ENCODE data around the gene ZPR1. TPM values are rescaled to one million over a fixed set of nuclear protein-coding genes. Genes with fewer than 3 reads are reported as not detected.

Gene ZPR1
- total and polyA plus RNA-seq, 2 of the 4 experiments (the other 2 are of a cell fraction) = 40.8 to 52.0 TPM

DNA sequence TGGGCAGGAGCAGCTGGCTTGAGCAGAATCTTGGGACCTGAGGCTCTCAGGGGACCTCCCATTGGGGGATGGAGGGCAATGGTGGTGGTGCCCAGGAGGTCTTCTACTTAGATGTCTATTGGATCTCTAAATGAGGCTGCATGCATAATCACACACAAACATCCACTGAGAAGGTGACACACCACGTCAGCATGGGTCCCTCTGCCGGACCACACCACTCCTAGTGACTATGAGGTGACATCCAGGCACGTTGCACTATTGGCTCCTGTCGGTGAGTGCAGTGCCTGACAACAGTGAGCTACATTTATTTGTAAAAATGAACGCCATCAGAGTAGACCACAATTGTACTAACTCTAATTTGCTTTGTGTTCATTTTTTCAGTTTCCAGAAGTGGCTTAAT is 37.6 kb upstream of the ZPR1 start:
- no peak overlapping the region for H3K4ac ChIP-seq (ENCODE audit: low read depth, low read length)
- CTCF ChIA-PET = no interaction called here
- WGBS, 2 experiments (ENCODE audit: extremely low coverage in 2 of 2, insufficient read length in 1 of 2) = no CpG with 5 or more reads among the region's 5 CpGs

More for the DNA sequence above, 37.6 kb upstream of the ZPR1 start:
- Histone ChIP-seq H2BK20ac (ENCODE audit: low read depth, low read length) (no peak overlapping the region), H3K36me3 (ENCODE audit: control insufficient read depth, insufficient read depth, low read length) (no peaks in the 10 kb centered on the region), H2BK5ac (ENCODE audit: low read depth, low read length, poor library complexity, severe bottlenecking) (no peak overlapping the region), H2AFZ (replicated peaks; ENCODE audit: low read length, poor library complexity) (no peak overlapping the region), H3K9me3 (ENCODE audit: control insufficient read depth, insufficient read depth, low read length) (no peaks in the 10 kb centered on the region), H2BK15ac (ENCODE audit: low read depth, low read length) (no peak overlapping the region), H3K27me3 (ENCODE audit: control insufficient read depth, insufficient read depth, low read length) (peaks cover 19% of the 10 kb centered on the region; the same call in 1 of the 2 replicates), H4K8ac (ENCODE audit: low read depth in 2 of 2, low read length in 2 of 2) (no peak overlapping the region), H4K5ac (ENCODE audit: low read depth, low read length) (no peak overlapping the region), H3K4me1 (ENCODE audit: control insufficient read depth, insufficient read depth, low read length) (peaks cover 4% of the 10 kb centered on the region; the same call in 1 of the 2 replicates), H3K9me1 (ENCODE audit: insufficient read depth, low read length) (no peaks in the 10 kb centered on the region), H3K4me2 (ENCODE audit: low read depth, low read length) (no peak overlapping the region), H3K14ac (replicated peaks; ENCODE audit: low read depth, low read length) (no peak overlapping the region), H3K18ac (ENCODE audit: low read depth, low read length) (no peak overlapping the region), H4K91ac (ENCODE audit: insufficient read depth, low read depth, low read length) (no peak overlapping the region), H3K79me1 (ENCODE audit: low read depth in 1 of 2, low read length in 2 of 2) (no peaks in the 10 kb centered on the region), H3K4me3 (ENCODE audit: insufficient read depth, low read depth, low read length) (no peak overlapping the region), H4K20me1 (ENCODE audit: insufficient read depth, low read length) (no peaks in the 10 kb centered on the region), H2AK5ac (ENCODE audit: low read depth, low read length) (no peak overlapping the region), H3K9ac (ENCODE audit: low read depth, low read length) (no peak overlapping the region), H2BK120ac (ENCODE audit: low read depth, low read length) (no peak overlapping the region), H3K56ac (ENCODE audit: extremely low read depth, insufficient read depth, low read length) (no peak overlapping the region), H3K27ac (ENCODE audit: insufficient read depth, low read length) (no peak overlapping the region), H2AK9ac (replicated peaks; ENCODE audit: low read depth, low read length, poor library complexity) (no peak overlapping the region), H3K23ac (ENCODE audit: low read depth, low read length) (no peak overlapping the region)
- ATAC-seq (ENCODE audit: low read depth) (no peak), DNase-seq (no peak)
- dilution Hi-C loops (cut with HindIII; ENCODE audit: low sequenced_read_pairs, unreplicated experiment) = no loop called here
- BruUV-seq (replicated peaks) = no TSS peak
- TF ChIP-seq MAFK (IDR thresholded peaks at IDR 0.05; ENCODE audit: low read depth, low read length) (no peak), FOS (IDR thresholded peaks at IDR 0.05; ENCODE audit: low read depth, low read length) (no peak), POLR2A (IDR thresholded peaks at IDR 0.05; ENCODE audit: low read depth, low read length) (no peak), MXI1 (IDR thresholded peaks at IDR 0.05; ENCODE audit: borderline replicate concordance, low read depth, low read length) (no peak), MAZ (IDR thresholded peaks at IDR 0.05; ENCODE audit: borderline replicate concordance, low read depth, low read length) (no peak), SMC3 (IDR thresholded peaks at IDR 0.05; ENCODE audit: low read depth, low read length) (no peak), BHLHE40 (IDR thresholded peaks at IDR 0.05; ENCODE audit: low read depth, low read length) (no peak), RCOR1 (IDR thresholded peaks at IDR 0.05; ENCODE audit: insufficient replicate concordance, low read length) (no peak), CEBPB (IDR thresholded peaks at IDR 0.05; ENCODE audit: low read depth, low read length) (no peak), RAD21 (IDR thresholded peaks at IDR 0.05; ENCODE audit: low read length) (no peak), CHD1 (IDR thresholded peaks at IDR 0.05; ENCODE audit: low read depth, low read length) (no peak)
- TF ChIP-seq, protein P1, sequence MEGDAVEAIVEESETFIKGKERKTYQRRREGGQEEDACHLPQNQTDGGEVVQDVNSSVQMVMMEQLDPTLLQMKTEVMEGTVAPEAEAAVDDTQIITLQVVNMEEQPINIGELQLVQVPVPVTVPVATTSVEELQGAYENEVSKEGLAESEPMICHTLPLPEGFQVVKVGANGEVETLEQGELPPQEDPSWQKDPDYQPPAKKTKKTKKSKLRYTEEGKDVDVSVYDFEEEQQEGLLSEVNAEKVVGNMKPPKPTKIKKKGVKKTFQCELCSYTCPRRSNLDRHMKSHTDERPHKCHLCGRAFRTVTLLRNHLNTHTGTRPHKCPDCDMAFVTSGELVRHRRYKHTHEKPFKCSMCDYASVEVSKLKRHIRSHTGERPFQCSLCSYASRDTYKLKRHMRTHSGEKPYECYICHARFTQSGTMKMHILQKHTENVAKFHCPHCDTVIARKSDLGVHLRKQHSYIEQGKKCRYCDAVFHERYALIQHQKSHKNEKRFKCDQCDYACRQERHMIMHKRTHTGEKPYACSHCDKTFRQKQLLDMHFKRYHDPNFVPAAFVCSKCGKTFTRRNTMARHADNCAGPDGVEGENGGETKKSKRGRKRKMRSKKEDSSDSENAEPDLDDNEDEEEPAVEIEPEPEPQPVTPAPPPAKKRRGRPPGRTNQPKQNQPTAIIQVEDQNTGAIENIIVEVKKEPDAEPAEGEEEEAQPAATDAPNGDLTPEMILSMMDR (conservative IDR thresholded peaks at IDR 0.05; ENCODE audit: low read depth, low read length) = no peak
- TF ChIP-seq, protein P2, sequence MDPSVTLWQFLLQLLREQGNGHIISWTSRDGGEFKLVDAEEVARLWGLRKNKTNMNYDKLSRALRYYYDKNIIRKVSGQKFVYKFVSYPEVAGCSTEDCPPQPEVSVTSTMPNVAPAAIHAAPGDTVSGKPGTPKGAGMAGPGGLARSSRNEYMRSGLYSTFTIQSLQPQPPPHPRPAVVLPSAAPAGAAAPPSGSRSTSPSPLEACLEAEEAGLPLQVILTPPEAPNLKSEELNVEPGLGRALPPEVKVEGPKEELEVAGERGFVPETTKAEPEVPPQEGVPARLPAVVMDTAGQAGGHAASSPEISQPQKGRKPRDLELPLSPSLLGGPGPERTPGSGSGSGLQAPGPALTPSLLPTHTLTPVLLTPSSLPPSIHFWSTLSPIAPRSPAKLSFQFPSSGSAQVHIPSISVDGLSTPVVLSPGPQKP (IDR thresholded peaks at IDR 0.05; ENCODE audit: borderline replicate concordance, low read depth, low read length) = no peak
- POLR2A ChIA-PET (ENCODE audit: unreplicated experiment) = no interaction called here
- intact Hi-C loops (cut with micrococcal nuclease) = no loop called here
- in situ Hi-C loops (cut with MboI; ENCODE audit: low sequenced_read_pairs) = no loop called here
